NCI-H526 (cell line): ENCODE measurements around the gene EPB41.
"Not testable (repeated sequence)": the region's sequence is repeated elsewhere in the genome, so short reads cannot be mapped to it uniquely, and the experiment has no call there.

ENCODE experiments used
- DNase-seq, 2 experiments: peaks; one replicate each; lab custom pipeline; 2025; lab: John Stamatoyannopoulos, UW

Gene EPB41

DNA sequence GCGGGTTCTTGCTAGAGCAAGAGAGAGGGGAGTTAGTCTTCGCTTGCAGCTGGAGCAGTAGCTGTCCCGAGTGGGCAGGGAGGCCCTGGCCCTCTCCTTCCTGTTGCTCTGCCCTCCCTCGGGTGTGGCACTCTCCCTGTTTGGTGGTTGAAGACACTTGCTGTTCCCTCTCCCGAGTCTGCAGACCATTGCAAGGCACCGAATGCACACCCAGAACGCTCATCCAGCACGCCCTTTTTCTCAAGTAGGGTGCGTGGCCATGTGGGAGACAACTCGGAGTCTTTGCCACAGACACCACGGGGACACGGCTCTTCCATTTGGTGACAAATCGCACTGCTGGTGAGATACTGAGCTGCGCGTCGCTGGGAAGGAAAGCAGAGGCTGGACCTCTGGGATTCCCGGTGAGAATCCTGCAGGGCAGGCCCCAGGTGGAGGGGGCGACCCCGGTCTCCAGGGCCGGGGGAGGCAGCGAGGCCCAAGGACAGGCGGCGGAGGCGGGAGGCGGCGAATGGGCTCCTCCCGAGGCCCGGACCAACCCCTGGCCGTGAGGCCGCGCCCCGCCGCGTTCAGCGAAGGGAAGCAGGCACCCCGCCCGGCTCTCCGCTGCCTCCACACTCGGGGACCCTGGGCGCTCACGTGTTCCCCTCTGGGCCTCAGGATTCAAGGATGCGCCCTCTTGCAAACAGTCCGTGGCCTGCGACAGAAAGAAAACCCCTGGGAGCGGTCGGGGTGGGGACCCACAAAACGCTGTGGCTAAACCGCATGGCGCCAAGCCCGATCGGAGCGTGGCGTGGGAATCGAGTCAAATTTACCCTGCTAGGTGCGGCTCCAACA is 219.7 kb downstream of the EPB41 start:
- DNase-seq = no peak

DNA sequence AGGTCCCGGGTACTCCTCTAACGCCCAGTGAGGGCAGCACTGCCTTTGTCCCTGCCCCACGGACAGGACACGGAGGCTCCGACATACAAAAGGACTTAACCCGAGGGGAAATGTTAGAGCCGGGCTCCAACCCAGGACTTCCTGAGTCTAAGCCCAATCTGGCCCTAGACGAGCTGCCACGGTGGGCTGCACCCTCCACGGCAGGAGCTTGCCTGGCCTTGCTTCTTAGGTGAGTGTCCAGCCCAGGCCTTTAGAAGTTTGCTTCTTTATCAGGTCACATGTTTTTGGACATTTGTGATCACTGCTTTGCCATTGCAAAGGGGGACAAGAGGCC is 220.3 kb downstream of the EPB41 start:
- DNase-seq = no peak

DNA sequence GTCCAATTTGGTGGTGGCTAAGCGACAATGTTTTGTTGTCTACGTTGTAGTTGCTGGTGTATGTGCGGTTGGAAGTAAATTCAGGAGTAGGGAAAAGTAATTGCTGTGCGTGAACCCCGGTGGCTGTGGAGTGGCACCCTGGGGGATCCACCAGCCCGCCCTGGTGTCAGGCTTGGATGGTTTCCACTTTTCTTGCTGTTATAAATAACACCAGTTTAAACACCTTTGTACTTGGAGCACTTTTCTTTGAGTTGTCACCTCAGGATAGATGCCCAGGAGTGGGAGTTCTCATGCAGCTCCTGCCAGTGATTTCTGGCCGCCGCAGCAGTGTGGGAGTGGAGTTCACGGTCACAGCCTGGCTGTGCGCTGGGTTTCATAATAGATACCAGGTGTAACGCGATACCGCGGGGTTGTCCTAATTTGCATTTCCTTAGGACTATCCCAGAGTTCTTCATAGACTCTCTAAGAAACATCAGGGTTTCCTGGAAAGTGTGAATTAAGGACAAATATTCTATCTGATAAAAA is 222.1 kb downstream of the EPB41 start:
- peak in 1 of 2 experiments; percentile 63 for DNase-seq

DNA sequence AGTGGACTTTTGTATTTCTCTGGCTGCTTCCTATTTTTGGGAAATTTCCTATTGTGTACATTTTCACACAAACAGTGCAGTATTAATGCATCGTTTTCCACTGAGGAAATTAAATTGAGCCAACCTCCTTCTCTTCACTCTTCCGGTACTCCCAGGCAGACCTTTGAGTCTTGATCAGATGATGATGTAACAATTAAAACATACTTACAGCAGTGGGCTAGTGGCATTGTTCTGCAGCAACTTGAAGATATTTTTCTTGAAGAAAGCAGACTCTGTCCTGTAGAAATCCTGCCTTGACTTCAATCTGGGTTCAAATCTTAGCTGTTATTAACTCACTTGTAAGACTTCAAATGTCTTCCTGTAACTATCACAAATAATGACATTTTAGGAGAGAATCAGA is 228.3 kb downstream of the EPB41 start:
- DNase-seq = no peak

DNA sequence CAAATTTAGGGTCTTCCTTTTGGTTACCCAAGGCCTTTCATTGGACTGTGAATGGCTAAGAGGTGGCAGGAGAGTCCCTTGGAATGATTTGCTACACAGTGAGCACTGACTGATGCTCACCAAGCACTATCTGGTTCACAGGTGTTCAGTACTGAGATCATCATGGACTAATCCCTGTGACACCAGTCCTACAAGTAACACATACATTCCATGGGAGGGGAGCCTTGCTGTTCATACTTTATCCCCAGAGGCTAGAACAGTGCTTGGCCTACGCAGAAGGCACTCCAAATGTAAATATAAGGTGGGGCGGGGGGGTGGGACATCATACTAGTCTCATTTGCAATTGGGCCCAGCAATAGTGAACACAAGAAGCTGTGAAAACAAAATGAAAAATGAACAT is 229.8 kb downstream of the EPB41 start:
- no peak for DNase-seq

DNA sequence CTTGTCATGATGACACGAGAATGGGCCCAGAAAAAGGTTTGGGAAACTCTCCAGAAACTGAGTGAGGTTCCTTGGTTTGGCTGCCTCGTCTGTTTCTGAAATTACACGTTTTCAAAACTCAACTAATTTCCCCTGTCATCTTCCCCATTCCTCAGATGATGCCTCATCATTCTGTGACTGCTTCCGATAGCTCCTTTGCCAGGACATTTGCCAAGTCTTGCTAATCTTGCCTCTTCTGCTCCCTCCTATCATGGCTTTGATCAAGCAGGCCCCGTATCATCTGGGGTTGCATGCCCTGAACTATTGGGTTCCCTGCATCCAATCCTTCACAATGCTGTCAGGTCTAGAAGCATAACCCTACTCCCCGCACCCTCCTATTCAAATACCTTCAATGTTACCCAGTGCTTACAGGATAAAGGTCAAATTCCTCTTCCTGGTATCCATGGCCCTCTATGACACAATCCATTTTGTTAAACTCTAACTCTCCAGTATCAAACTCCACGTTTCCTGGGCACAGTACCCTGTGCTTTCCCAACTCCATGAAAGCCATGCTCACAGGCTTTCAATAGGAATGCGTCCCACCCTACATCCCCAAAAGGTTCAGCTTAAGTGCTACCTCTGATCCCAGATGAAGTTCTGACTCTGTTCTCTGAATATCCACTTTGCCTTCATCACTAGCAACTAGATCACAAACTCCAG is 231.5 kb downstream of the EPB41 start:
- no peak for DNase-seq

DNA sequence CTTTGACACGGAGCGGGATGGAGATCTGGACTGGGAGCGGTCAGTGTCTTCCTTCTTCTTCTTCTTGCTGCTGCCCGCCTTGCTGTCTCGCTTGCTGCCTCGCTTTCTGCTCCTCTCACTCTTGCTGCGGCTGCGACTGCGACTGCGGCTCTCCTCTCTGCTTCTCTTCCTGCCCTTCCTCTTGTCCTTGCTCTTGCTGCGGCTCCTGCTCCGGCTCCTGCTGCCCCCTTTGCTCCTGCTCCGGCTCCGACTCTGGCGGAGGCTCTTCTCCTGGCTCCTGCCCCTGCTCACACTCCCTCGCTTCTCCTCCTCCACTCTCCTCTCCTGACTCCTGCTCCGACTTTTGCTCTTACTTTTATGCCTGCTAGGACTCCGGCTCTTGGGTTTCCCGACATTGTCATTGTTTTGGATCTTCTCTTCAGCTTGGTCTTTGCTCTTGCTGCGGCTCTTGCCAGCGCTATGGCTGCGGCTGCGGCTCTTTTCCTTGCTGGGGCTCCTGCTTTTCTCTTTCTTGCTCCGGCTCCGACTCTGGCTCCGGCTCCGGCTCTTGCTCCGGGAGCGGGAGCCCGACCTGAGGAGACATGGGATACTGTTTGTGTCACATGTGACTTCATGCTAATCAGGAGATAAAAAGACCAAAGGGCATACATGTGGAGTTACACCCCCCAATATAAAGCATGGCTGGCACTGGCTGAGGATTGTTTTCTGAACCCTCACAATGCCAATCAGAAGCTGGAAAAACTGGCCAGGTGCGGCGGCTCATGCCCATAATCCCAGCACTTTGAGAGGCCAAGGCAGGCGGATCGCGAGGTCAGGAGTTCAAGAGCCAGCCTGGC is 234.5 kb downstream of the EPB41 start:
- DNase-seq = no peak

DNA sequence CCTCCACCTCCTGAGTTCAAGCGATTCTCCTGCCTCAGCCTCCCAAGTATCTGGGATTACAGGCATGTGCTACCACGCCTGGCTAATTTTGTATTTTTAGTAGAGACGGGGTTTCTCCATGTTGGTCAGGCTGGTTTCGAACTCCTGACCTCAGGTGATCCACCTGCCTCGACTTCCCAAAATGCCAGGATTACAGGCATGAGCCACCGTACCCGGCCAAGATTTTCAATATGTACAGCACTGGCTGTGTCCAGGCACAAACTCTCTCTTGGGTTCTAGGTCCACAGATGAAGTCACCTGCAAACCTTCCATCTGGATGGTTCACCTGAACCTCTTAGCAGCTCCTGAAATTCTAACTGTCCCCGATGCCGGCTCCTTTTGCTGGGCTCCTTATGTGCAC is 236.0 kb downstream of the EPB41 start:
- DNase-seq = not testable (repeated sequence)

DNA sequence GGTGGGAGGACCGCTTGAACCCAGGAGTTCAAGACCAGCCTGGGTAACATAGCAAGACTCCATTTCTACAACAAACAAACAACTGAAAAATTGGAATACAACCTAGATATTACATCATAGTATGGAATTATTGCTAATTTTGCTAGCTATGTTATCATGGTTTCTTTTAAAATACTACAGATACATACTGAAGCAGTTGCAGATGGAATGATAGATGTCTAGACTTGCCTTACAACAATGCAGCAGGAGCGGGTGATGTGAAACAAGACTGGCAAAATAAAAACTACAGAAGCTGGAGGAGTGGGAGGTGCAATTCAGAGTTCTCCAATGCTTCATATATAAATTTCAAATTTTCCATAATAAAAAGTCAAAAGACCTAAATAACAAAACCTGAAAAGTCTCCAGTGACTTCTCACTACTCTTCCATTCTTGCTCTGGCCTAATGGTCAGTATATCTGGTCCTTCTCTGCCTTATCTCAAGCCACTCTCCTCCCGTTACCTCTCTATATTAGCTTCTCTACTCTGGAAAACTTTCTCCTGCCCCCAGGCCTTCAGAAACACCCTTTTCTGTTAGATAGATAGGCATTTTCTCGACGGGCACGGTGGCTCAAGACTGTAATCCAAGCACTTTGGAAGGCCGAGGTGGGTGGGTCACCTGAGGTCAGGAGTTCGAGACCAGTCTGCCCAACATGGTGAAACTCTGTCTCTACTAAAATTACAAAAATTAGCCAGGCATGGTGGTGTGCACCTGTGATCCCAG is 237.9 kb downstream of the EPB41 start:
- no peak for DNase-seq

DNA sequence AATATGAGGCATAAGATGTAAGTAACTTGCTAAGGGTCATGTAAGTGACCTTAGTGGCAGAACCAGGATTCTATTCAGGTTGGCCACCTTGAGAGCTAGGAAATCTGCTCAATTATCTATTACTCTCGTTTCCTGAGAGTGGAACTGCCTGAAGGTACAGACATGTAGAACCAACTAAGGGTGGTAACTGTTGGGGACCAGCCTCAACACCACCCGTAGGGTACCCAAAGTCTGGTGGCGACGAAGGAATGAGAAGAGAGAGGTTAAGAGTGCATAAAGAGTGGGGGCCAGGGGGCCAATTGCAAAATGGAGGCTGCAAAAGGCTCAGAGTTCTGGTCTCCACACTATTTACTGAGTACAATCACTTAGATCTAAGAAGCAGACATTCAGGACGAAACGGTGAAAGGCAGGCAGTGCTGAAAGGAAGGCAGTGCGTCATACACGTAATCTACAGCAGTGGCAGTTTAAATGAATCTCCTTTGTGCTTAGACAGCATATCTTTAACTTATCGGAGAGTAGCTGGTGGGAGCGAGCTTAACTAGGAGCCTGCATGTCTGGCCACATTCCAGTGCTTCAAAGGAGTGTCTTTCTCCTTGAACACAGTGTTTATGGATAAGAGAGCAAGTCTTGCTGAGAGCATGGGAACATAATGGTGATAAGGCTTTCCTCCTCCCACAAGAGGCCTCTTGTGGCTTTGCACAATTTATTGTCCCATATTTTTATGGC is 242.3 kb downstream of the EPB41 start:
- DNase-seq = no peak

DNA sequence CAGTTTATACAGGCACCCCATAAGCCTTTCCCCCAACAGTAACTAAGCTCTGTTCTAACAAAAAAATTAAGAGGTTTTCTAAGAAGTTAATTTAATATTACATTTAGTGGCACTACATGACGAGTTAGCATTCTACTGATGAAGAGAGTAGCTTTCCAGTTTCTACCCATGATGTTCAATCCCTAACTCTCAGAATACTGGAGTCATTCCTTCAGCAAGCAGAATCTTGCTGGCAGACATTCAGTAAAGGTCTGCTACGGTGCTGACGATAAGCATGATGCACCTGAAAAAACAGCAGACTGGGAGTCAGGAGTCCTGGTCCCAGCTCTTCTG is 242.9 kb downstream of the EPB41 start:
- DNase-seq = no peak

DNA sequence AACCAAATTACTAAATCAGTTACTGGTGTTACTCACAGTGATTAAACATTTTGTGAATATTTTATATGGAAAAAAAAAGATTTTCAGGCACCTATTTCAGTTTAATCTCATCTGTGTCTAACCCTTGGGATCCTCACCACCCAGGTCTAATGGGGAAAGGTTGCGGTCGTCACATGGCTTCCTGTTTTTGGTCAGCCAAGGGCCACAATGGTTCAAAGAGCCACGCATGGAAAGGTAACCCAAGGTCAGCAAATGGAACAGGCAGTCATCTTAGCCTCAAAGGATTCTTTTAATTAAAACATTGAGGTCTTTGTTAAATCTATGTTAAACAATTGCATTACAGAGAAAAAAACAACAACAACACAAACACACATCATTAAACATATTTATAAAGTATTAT is 245.4 kb downstream of the EPB41 start:
- DNase-seq = no peak

DNA sequence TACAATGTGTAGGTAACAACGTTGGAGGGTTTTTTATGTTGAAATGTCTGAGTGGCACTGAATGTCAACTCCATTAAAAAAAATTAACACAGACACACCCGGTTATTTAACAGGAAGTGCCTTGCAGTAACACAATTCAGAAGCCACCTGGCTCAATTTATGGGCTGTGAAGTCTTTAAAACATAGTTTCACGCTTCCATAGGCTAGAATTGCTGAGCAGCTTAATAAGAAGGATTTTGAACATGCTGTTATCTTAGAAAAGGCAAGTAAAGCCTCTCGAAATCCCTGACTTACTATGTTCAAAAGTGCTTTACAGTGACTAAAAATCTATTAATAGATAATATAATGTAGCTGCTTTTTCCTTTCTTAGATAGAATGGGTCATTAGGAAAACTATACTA is 247.7 kb downstream of the EPB41 start:
- DNase-seq = no peak

DNA sequence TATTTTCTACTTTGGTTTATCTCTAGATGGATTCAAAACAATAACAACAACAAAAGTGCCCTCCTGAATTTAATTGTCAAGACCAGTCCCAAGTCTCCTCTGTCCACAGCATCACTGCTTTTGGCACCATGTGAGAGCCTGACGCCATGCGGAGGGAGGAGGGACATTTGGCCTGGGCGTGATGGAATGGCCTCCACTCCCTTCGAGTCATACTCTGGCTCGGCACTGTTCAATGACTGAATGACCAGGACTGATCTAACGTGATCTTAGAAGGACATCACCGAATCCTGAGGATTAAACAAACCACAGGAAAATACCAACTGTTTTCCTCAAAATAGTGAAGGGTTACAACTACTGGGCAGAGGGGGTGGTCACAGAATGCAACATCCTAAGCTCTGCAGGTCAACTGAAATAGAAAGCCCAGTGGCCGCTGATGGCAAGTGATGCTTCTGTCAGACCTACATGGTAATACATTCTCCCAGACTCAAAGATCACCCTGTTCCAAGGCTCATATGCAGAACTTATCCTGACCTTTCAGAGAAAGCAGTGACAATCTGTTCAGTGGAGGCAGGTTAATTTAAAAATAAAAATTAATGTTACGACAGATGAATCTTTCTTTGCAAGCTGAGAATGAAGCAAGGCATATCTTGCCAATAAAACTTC is 248.2 kb downstream of the EPB41 start:
- DNase-seq = no peak

DNA sequence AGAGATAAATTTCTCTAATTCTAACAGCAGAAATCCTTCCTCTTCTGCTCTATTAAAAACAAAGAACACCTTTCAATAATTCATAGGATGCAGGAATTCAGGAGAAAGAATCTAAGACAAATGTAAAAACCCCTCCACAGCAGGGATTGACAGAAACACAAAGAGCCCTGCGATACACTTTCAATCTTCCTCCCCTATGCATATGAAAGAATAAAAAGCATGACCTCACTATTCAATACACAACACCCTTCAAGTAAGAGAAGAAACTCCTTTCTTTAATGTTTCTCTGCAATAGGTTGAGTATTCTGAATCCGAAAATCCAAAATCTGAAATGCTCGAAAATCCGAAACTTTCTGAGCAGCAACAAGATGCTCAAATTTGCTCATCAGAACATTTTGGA is 250.2 kb downstream of the EPB41 start:
- no peak for DNase-seq

DNA sequence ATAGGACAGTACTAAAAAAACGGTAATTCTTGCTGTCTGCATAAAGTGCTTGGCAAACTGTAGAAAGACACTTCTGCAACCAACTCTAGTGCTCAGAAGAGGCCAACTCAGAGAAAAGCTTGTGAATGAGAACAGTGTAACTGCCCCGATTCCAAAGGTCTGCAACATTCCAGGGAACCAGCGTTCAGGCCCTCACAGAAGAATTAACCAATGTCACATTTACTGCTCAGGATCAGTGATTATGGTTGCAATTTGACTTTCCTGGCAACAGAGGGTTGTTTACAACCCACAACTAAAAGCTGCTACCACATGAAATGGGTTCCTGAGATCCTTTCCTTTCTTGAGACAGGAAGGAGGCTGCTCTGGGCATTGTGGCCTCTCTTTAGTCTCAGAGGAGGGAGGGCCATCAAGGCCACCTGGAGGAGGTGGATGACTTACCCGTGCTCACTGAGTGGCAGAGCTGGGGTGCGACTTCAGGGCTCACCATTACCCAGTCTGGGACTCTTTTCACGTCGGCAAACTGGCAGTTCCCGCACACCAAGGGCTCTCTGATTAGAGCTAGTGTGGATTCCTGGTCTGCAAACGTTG is 252.0 kb downstream of the EPB41 start:
- DNase-seq = no peak

DNA sequence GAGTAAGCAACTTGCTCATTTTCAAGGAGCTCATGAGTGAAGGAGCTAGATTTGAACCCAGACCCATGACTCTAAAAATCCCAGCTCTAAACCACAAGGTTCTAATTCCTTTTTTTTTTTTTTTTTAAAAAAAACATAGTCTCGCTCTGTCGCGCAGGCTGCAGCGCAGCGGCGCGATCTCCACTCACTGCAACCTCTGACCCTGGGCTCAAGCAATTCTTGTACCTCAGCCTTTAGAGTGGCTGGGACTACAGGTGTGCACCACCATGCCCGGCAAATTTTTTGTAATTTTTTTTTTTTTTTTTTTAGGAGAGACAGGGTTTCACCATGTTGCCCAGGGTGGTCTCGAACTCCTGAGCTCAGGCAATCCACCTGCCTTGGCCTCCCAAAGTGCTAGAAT is 253.5 kb downstream of the EPB41 start:
- DNase-seq = no peak
